ENCODE data around the gene AGXT2.

- TF ChIP-seq EGR1 (IDR thresholded peaks at IDR 0.05) (no peak), EP300 (IDR thresholded peaks at IDR 0.05; ENCODE audit: borderline replicate concordance) (no peak), CEBPB (IDR thresholded peaks at IDR 0.05) (no peak)
Measured at GRCh38 chr5:35031276-35031675, 16.5 kb downstream of the AGXT2 start.

Data from Ishikawa (cell line).